Suprapubic skin (tissue), 4 donors: ENCODE measurements around the gene ANXA4. TPM values are rescaled to one million over a fixed set of nuclear protein-coding genes. Genes with fewer than 3 reads are reported as not detected.

Experiments used
- DNase-seq, 2 donors: peaks; one replicate each; pipeline ENCODE4 v3.0.0-alpha.2; 2019; ENCODE audit warnings: low spot score in 2 of 2
- H3K27ac ChIP-seq: fragments of 200-600 bp; sonication (generic); one replicate; pipeline ENCODE4 v1.5.1; 2019
- H3K27me3 ChIP-seq: fragments of 200-600 bp; sonication (generic); one replicate; pipeline ENCODE4 v1.5.1; 2019
- H3K36me3 ChIP-seq: fragments of 200-600 bp; sonication (generic); one replicate; pipeline ENCODE4 v1.5.1; 2019
- H3K4me1 ChIP-seq: fragments of 200-600 bp; sonication (generic); one replicate; pipeline ENCODE4 v1.5.1; 2019
- H3K4me3 ChIP-seq: fragments of 200-600 bp; sonication (generic); one replicate; pipeline ENCODE4 v1.5.1; 2019; ENCODE audit warnings: mild to moderate bottlenecking
- H3K9me3 ChIP-seq: fragments of 200-600 bp; sonication (generic); one replicate; pipeline ENCODE4 v1.5.1; 2019
- CTCF ChIP-seq, 2 donors: fragments of 200-600 bp in 1 of 2; fragments of 450-650 bp in 1 of 2; sonication (generic) in 1 of 2; IDR thresholded peaks; one replicate each; pipeline ENCODE4 v1.5.1; 2016 to 2019; ENCODE audit warnings: antibody characterized with exemption in 2 of 2, mild to moderate bottlenecking in 1 of 2, moderate library complexity in 1 of 2
- EP300 ChIP-seq: sonication (generic); formaldehyde crosslinking; IDR thresholded peaks from one replicate; pipeline ENCODE4 v1.6.1; 2017; ENCODE audit warnings: antibody characterized with exemption
- POLR2A ChIP-seq, 2 donors: fragments of 450-650 bp; IDR thresholded peaks; one replicate each; pipeline ENCODE4 v1.6.1; 2017; ENCODE audit warnings: antibody characterized with exemption in 2 of 2, mild to moderate bottlenecking in 2 of 2, moderate library complexity in 2 of 2
- POLR2AphosphoS5 ChIP-seq, 3 donors: sonication (generic); formaldehyde crosslinking; IDR thresholded peaks; one replicate each; pipeline ENCODE4 v1.6.1; 2017; ENCODE audit warnings: antibody characterized with exemption in 3 of 3
- WGBS: methylation state at CpG from one replicate; pipeline ENCODE4 v1.1.5; 2018; 5-methylcytosine and 5-hydroxymethylcytosine counted together
- total RNA-seq, 4 donors: library from RNA; depleted of rRNA; stranded (reverse); fragments of >200 nt; gene quantifications; one replicate each; pipeline ENCODE4 v1.1.0, GENCODE V29; 2016

The ANXA4 gene
- total RNA-seq, 4 donors from 2014 or later = 58.1 to 91.6 (median 85.8) TPM

DNA sequence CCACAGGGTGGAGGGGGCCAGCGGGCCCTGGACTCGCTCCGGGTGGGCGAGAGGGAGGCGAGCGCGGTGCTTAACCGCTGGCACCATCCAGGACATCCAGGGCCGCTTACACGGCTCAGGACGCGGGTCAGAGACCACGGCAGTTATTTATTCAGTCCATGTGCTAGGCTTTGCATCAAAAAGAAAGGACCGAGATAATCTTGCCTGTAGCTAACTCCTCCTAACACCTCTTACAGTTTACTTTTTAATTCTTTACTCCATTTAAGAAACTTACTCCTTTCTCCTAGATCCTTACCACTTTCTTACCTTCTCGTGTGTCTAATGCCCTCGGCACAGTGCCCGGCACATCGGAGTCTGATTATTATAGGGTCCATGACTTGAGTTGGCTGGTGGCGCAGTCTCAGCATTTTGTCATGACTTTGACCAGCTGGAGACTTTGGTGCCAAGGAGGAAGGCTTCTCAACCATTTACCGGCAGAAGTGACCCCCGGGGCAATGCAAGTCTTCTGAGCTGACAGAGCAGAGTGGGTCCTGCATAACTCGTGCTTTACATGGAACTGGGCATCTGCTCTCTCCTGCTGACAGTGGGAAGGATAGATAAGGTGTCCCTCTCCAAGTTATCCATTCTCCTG, 503 bp downstream of the ANXA4 start:
- H3K27me3 ChIP-seq = no peaks in the 10 kb centered on the region
- no peaks in the 10 kb centered on the region for H3K36me3 ChIP-seq
- H3K27ac ChIP-seq = peak overlapping the region; percentile 96
- 4% methylated on average over 14 of the region's 22 CpGs for WGBS
- peaks cover 62% of the 10 kb centered on the region for H3K4me1 ChIP-seq
- DNase-seq = no peak
- H3K9me3 ChIP-seq = no peaks in the 10 kb centered on the region
- no peak for TF ChIP-seq POLR2A (IDR thresholded peaks at IDR 0.05)
- no peak for TF ChIP-seq EP300
- TF ChIP-seq CTCF (IDR thresholded peaks at IDR 0.05) = no peak
- TF ChIP-seq POLR2AphosphoS5 (IDR thresholded peaks at IDR 0.05) = no peak
- peak overlapping the region; percentile 99 for H3K4me3 ChIP-seq

DNA sequence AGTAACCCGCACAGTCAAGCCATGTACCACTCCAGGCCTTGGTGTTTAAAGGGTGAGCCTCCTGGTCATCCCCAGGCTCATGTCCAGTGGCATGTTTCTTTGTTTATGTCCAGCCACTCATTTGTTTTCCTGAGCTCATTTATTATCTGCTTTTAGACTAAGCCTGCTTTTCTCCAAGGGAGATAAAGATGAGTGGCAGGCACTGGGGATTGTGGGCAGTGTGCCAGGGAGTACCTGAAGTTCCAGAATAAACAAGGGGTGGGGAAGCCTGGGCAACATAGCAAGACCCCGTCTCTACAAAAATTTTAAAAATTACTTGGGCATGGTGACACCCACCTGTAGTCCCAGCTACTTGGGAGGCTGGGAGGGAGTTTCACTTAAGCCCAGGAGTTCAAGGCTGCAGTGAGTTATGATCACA, 1.9 kb downstream of the ANXA4 start:
- no peak for TF ChIP-seq POLR2A (IDR thresholded peaks at IDR 0.05)
- H3K4me3 ChIP-seq = peak overlapping the region; percentile 99
- 49% methylated on average over 2 of the region's 2 CpGs for WGBS
- H3K36me3 ChIP-seq = no peaks in the 10 kb centered on the region
- DNase-seq = no peak
- no peak overlapping the region for H3K27ac ChIP-seq
- H3K27me3 ChIP-seq = no peaks in the 10 kb centered on the region
- peaks cover 54% of the 10 kb centered on the region for H3K4me1 ChIP-seq
- H3K9me3 ChIP-seq = no peaks in the 10 kb centered on the region

DNA sequence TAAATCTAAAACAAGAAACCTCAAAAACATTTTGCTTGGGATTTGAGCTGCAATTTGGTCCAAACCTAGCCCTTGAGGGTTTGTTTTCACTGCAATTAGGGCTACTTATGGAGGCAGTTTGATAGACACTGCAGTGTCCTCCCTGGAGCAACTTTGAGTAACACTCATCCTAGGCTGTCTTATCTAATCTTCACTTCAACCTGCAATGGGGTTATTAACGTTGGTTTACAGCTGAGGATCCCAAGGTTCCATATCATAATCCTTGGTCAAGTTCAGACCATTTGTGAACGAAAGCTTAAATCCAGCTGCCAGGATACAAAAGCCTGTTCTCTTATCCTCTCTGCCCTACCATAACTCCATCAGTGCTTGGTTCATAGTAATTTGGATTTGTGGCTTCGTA, 2.5 kb downstream of the ANXA4 start:
- no peak overlapping the region for H3K4me3 ChIP-seq
- H3K9me3 ChIP-seq = no peaks in the 10 kb centered on the region
- DNase-seq = no peak
- TF ChIP-seq CTCF (IDR thresholded peaks at IDR 0.05) (no peak), EP300 (no peak), POLR2AphosphoS5 (IDR thresholded peaks at IDR 0.05) (no peak), POLR2A (IDR thresholded peaks at IDR 0.05) (no peak)
- 45% methylated on average over 3 of the region's 3 CpGs for WGBS
- H3K4me1 ChIP-seq = peaks cover 51% of the 10 kb centered on the region
- no peaks in the 10 kb centered on the region for H3K36me3 ChIP-seq
- H3K27ac ChIP-seq = no peak overlapping the region
- H3K27me3 ChIP-seq = no peaks in the 10 kb centered on the region

- Histone ChIP-seq H3K36me3 (no peaks in the 10 kb centered on the region), H3K4me3 (no peak overlapping the region), H3K9me3 (no peaks in the 10 kb centered on the region), H3K27me3 (no peaks in the 10 kb centered on the region), H3K27ac (no peak overlapping the region), H3K4me1 (peaks cover 48% of the 10 kb centered on the region)
- no peak for DNase-seq
- no peak for TF ChIP-seq POLR2A (IDR thresholded peaks at IDR 0.05)
- no peak for TF ChIP-seq POLR2AphosphoS5 (IDR thresholded peaks at IDR 0.05)
- no peak for TF ChIP-seq CTCF (IDR thresholded peaks at IDR 0.05)
- TF ChIP-seq EP300 = no peak
- WGBS = 65% methylated on average over 2 of the region's 2 CpGs
Measured at GRCh38 chr2:69745035-69745434, 3.1 kb downstream of the ANXA4 start.

- DNase-seq = no peak
- no peak for TF ChIP-seq POLR2A (IDR thresholded peaks at IDR 0.05)
- H3K36me3 ChIP-seq = no peaks in the 10 kb centered on the region
- H3K4me3 ChIP-seq = no peak overlapping the region
- H3K27me3 ChIP-seq = no peaks in the 10 kb centered on the region
- WGBS = 76% methylated on average over 6 of the region's 6 CpGs
- no peaks in the 10 kb centered on the region for H3K9me3 ChIP-seq
- no peak overlapping the region for H3K27ac ChIP-seq
- peaks cover 52% of the 10 kb centered on the region for H3K4me1 ChIP-seq
Measured at GRCh38 chr2:69750246-69750645, 8.3 kb downstream of the ANXA4 start.

GRCh38 chr2:69753659-69754363, 11.9 kb downstream of the ANXA4 start:
- DNase-seq = no peak
- no peaks in the 10 kb centered on the region for H3K36me3 ChIP-seq
- H3K4me3 ChIP-seq = no peak overlapping the region
- WGBS = 56% methylated on average over 3 of the region's 3 CpGs
- no peaks in the 10 kb centered on the region for H3K27me3 ChIP-seq
- H3K9me3 ChIP-seq = no peaks in the 10 kb centered on the region
- peak overlapping the region; percentile 75 for H3K27ac ChIP-seq
- peaks cover 61% of the 10 kb centered on the region for H3K4me1 ChIP-seq
- TF ChIP-seq POLR2A (IDR thresholded peaks at IDR 0.05) (no peak), POLR2AphosphoS5 (IDR thresholded peaks at IDR 0.05) (no peak), CTCF (IDR thresholded peaks at IDR 0.05) (no peak), EP300 (no peak)
